Hypothalamus (tissue), 51 donors: Measurements from ENCODE around the gene TINAGL1.

Experiments used
- DNase-seq, 51 donors: peaks; one replicate each; lab custom pipeline; 2025; lab: John Stamatoyannopoulos, UW

TINAGL1 gene

DNA sequence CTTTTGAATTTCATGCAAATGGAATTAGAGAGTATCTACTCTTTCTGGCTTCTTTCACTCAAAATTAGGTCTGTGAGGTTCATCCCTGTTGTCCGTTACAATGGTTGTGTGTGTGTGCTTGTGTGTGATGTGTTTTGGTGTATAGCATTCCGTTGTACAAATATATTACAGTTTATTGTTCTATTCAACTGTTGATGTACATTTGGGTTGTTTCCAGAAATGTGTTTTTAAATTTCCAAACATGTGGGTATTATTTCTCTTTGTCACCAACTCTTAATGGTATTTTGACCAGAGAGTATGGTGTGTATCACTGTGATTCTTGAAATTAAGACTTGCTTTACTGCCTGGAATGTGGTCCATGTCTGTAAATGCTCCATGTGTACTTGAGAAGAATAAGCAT lies 24.3 kb downstream of the TINAGL1 start:
- no peak for DNase-seq

DNA sequence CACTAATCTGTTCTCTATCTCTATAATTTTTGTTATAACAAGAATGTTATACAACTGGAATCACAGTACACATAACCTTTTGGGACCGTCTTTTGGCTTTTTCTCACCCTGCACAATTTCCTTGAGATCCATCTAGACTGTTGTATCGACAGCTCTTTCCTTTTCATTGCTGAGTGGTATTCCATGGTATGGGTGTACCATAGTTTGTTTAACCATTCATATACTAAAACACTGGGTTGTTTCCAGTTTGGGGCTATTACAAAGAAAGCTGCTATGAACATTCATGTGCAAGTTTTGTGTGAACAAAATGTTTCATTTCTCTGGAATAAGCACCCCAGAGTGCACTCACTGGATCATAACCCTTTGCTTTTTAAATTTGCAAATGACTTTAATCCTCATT lies 25.8 kb downstream of the TINAGL1 start:
- DNase-seq, result no peak

DNA sequence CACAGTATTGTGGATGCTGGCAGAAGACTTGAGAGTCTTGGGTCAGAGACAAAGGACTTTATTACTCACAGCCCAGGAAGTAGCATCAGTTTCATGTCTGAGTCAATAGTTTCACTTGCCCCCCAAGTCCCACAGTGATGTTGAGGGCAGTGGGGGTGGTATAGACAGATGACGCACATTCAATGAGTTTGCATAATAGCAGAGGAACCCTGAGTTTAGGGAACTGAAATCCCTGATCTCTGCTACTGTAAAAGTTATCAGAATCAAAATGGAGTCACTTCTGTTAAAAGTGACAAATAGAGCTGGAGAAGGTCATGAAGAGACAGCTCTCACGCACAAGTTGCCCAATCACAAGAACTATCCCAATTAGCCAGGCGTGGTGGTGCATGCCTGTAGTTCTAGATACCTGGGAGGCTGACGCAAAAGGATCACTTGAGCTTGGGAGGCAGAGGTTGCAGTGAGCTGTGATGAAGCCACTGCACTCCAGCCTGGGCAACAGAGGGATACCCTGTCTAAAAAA lies 29.7 kb downstream of the TINAGL1 start:
- DNase-seq, result no peak

DNA sequence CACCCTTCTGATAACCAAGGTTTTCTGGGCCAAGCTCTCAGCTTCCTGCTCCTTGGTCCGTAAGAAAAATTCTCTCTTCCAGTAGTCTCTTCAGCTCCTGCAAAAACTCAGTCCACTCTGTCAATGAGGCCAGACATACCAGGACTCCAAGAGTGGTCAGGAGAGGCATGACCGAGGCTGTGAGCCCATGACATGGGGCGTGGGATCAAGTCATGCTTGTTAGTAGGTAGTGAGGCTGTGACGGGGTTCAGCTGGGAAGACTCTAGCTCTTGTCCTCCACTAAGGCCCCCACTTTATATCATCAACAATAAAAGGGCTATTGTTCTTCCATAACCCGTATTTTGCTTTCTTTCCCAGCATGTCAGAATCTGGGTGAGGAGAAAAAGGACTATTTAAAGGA lies 31.0 kb downstream of the TINAGL1 start:
- DNase-seq, result no peak

DNA sequence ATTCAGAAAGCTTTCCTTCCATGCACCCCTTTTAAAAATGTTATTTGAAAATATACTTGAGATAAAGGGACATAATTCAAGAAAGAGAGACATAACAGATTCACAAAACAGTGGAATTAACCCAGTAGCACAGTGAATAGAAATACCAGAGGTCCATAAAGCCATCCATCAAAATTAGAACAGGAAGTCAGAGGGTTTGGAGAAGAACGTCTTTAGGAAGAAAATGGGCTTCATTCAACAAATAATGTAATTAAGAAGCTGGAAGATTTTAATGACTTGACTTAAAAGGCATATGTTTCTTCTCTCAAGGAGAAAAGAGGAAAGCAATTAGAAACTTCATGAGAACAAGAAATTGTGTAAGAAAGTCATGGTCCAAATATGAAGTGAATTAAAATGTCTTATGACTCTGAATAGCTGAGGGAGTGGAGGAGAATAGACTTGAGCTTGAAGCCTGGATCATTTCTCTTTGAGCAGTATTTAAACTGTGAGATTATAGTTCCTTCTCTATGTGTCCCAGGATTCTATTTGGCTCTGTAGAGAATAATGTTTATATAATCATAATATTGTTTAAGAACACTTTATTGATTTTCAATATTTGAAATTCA lies 33.3 kb downstream of the TINAGL1 start:
- DNase-seq, result no peak

DNA sequence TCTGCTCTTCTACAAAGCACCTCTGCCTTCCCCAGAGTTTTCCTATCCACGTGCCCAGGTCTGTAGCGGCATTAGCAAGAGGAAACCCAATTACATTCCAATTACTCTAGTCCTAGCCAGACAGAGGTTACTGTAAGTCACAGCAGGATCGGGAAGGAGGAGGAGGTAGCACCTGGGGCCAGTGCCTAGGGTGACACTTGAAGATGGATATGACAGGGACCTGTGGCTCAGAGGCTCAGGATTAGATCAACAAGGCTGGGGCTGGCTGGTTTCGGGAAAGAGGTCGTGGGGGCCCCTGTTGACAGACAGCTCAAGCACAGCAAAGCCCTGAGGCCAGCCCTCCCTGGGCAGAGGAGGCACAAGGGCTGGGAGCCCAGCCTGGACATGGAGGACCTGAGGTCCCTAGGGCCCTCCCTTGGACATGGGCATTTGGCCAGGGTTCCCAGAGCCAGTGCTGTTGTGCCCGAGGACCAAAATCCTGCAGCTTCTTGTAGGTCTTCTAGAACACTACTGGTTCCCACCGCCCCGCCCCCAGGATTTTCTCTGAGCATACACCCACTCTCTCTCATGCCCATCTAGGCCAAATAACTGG lies 38.2 kb downstream of the TINAGL1 start:
- DNase-seq, result no peak

DNA sequence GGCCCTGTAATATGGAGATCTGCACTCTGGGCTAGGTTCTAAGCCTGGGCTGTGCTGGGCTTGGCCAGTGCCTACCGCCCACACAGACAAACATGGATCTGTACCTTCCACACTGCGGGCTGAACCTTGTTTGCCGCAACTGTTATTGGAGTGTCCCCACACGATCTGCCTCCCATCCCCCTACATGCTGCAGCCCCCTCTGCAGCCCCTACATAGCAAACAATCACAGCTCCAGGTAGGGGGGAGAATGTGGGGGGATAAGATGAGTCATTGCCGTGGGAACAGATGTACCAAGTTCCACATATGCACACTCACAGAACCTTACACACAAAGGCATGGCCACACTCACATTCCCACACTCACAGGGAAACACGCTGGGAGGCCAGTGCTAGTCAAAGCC lies 39.1 kb downstream of the TINAGL1 start:
- DNase-seq, result no peak

DNA sequence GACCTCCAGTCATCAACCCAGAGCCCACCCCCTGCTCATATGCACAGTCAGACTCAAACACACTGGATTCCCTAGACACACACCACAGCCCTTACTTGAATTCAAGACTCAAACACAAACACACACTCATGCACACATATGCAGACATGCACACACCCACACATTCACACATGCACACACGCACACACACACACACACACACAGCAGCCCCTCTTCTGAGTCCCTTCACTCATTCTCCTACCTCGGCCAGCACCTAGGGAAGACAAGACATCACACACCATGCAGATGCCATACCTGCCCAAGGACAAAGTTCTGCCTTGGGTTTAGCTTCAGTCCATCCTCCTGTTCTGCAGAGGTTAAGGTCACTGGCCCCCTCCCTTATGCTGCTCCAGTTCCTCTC lies 39.6 kb downstream of the TINAGL1 start:
- no peak for DNase-seq

DNA sequence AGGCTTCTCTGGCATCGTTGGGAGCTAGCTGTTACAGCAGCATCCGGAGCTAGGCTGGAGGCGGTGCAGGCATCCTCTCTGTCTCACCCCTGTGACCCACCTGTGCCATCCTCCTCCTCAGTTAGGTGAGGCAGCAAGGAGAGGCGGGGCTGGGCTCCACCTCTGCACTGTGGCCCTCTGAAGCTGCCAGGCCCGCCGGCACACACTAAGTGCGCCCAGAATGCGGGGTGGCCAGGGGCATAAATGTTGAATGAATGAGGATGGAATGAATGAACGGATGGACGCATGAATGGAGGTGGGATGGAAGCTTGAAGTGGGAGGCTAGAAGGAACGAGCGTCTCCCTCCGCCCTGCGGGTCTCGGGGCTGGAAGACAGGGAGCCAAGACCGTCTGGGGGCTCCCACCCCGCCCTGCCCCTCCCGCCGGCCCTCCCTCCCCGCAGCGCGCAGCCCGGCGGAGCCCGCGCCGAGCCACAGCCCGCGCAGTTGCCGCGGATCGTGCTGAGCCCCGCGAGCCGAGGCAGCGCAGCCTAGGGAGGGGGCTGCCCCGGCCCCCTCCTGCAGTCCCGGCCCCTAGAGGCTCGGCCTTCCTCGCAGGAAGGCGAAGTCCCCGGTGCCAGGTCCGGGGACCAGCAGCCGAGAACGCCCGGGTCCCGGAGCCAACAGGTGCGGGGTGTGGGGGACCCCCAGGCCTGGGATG lies 41.1 kb downstream of the TINAGL1 start, which contains the start of gene HCRTR1:
Gene HCRTR1 (plus strand): TSS at position 472 of the 698 bp plus-strand sequence. CDS start 1,504 bp downstream, outside the sequence.
- DNase-seq, result no peak

DNA sequence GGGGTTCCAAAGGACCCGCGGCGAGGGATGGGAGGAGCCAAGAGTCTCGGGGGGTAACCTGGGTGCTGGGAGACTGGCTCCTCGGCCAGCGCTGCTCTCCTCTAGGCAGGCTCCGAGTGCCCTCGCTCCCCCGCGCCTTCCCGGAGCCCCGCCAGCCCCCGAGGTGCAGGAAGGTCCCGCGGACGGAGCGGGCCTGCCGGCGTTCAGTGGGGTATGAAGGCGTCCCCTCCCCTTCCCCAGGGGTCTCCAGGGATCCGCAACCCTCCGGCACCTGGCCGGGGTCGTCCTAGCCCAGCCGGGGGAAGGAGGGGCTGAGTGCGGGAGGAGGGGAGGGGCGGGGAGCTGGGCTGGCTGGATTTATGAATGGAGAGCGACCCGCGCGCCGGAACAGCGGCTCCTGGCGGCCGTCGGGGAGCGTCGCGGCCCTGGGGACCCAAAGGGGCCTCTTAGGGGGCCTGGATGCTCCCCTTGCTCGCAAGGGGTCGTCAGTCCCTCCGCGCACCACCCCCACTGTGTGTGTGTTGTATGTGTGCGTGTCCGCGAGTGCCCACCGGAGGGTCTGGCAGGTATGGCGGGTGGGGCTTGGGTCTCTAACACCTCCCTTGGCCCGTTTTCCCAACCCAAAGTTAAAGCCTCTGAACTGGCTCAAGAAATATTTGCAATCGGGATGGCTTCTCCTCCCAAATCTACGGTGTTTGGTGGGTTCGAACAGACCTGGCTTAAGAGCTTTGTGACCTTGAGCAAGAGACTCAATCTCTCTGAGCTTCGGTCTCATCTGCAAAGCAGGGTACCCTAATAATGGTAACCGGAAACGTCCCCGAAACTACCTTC lies 41.8 kb downstream of the TINAGL1 start:
- peak in 5 of 51 donors; percentile 8 to 45 (median 11) for DNase-seq

DNA sequence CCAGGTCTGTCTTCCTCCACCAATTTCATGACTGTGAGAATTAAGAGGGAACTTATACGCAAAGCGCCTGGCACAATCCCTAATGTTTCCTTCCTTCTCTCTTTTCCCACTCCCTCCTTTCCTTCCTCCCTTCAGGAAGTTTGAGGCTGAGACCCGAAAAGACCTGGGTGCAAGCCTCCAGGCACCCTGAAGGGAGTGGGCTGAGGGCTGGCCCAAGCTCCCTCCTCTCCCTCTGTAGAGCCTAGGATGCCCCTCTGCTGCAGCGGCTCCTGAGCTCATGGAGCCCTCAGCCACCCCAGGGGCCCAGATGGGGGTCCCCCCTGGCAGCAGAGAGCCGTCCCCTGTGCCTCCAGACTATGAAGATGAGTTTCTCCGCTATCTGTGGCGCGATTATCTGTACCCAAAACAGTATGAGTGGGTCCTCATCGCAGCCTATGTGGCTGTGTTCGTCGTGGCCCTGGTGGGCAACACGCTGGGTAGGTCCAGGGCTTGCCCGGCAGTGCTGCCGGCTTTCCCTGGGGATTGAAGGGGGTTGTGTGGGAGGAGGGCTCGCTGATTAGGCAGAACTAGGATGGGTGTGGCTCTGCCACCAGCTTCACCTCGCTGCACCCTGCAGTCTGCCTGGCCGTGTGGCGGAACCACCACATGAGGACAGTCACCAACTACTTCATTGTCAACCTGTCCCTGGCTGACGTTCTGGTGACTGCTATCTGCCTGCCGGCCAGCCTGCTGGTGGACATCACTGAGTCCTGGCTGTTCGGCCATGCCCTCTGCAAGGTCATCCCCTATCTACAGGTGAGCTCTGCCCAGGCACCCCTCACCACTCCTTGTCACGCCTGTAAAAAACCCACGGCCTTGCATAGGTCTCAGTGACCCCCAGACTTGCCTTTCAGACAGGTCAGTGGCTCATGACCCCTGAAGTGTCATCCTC lies 42.9 kb downstream of the TINAGL1 start:
- DNase-seq, result no peak

DNA sequence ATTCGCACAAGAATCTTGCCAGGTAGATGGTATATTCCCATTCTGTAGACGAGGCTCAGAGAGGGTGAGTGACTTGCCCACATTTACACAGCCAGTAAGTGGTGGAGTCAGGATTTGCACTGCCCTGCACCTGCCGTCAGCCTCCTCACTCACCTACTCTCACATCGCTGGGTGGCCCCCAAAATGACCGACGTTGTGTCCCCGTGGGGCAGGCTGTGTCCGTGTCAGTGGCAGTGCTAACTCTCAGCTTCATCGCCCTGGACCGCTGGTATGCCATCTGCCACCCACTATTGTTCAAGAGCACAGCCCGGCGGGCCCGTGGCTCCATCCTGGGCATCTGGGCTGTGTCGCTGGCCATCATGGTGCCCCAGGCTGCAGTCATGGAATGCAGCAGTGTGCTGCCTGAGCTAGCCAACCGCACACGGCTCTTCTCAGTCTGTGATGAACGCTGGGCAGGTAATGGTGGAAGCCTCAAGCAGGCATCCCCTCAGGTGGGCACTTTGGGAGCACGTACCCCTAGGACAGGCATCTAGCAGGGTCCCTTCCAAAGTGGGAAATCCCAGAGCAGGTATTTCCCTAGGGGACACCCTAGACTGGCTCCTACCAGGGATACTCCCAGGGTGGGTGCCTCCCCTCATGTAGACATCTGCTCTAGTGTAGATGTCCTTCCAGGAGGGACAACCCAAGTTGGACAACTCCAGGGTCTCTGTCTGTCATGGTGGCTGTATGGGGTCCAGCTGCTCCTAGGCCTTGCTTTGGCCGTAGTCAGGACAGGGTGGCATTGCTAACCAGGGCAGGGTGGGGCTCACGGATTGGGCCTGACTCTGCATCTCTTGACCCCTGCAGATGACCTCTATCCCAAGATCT lies 44.5 kb downstream of the TINAGL1 start:
- no peak for DNase-seq

DNA sequence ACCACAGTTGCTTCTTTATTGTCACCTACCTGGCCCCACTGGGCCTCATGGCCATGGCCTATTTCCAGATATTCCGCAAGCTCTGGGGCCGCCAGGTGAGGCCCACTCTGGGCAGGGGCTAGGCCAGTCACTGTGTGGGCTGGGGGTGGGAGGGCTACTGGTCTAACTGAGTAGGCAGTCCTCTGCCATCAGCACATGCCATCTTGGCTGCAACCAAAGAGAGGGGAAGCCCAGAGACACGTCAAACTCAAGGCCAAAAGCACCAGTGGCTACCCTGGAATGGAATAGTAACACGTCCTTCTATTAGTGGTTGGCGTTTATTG lies 45.1 kb downstream of the TINAGL1 start:
- DNase-seq, result no peak

DNA sequence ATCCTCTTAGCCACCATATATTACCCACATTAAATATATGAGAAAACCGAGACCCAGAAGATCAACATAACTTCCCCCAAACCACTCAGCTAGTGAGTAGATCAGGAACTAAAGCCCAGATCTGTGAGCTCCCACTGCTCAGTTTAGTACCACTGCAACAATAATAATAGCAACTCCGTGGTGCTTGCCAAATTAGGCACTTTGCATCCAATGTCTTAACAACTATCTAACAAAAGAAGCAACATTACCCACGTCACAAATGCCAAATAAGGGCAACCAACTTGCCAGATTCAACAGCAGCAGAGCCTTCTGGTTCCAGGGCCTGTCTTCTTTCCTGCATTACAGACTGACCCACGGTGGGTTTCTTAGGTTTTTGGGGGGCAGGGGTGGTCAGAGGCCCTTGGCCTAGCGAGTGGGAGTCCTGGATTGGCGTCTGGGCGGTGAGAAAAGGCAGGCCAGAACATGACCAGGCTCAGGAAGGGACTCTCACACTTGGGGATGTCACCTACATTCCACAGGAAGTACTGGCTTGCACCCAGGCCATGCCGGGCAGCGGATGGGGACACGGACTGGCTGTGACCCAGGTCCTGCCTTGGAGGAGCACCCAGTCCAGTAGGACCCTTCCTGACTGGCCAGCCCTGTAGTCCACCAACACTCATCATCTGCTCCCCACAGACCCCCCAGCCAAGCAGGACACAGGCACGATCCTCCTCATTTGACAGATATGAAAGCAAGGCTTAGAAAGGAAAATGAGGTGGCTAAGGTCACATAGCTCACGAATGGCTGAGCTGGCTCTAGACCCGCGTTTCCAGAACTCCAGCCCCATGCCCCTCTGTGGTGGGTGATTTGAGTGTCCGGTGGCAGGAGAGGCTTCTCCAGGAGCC lies 45.8 kb downstream of the TINAGL1 start:
- no peak for DNase-seq

DNA sequence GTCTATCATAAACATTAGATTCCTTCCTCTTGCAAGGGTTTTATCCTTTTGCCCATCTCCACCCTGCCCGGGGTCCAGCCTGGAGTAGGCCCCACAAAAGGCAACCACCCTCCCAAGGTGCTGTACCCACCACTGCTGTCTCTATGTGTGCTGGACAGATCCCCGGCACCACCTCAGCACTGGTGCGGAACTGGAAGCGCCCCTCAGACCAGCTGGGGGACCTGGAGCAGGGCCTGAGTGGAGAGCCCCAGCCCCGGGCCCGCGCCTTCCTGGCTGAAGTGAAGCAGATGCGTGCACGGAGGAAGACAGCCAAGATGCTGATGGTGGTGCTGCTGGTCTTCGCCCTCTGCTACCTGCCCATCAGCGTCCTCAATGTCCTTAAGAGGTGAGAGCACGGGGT lies 47.0 kb downstream of the TINAGL1 start:
- no peak for DNase-seq

DNA sequence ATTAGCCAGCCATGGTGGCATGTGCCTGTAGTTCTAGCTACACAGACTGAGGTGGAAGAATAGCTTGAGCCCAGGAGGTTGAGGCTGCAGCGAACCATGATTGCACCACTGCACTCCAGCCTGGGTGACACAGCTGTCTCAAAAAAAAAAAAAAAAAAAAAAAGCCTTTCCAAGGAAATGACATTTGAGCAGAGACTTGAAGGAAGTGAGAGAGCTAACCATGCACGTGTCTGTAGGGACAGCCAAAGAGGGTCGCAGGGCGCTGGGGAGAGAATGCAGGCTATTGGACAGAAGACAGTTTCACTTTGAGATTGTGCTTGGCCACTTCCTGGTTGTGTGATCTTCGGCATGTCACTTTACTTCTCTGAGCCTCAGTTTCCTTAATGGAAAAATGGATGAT lies 48.0 kb downstream of the TINAGL1 start:
- DNase-seq, result no peak

DNA sequence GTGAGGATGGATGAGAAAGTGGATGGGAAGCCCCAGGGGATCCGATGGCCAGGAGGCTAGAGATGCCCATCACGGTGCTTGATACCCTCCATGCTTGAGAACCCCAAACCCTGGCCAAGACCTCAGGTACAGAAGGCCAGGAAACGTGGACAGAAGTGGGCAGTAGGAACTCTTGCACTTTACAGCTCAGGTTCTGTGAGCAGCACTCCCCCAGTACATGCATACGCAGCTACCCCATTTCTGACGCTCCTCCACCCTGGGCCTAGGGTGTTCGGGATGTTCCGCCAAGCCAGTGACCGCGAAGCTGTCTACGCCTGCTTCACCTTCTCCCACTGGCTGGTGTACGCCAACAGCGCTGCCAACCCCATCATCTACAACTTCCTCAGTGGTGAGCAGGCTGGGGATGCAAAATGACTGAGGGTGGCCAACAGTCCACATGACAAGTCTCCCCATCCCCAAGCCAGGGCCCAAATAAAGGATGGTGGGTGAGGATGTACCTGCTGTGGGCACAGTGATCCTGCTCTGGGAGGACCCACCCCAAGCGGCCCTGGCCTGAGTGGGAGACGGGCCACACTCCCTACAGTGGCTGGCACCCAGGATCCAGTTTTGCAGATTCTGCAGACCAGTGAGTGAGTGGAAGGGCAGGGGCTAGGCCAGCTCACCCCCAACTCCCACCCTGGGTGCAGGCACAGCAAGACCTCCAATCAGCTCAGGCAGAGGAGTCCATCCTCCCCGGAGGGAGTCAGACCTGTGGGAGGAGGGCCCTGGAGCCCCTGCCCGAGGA lies 48.6 kb downstream of the TINAGL1 start:
- DNase-seq, result no peak
